NCI-H2227 treated with DMSO at 0.1 percent for 48 hours (cell line): ENCODE results near the gene PTTG1.
A peak's percentile ranks its signal among the peaks of the same experiment; 100 is the strongest.

Experiments
- DNase-seq: peaks from one replicate; lab custom pipeline; 2025; lab: John Stamatoyannopoulos, UW

Gene PTTG1

DNA sequence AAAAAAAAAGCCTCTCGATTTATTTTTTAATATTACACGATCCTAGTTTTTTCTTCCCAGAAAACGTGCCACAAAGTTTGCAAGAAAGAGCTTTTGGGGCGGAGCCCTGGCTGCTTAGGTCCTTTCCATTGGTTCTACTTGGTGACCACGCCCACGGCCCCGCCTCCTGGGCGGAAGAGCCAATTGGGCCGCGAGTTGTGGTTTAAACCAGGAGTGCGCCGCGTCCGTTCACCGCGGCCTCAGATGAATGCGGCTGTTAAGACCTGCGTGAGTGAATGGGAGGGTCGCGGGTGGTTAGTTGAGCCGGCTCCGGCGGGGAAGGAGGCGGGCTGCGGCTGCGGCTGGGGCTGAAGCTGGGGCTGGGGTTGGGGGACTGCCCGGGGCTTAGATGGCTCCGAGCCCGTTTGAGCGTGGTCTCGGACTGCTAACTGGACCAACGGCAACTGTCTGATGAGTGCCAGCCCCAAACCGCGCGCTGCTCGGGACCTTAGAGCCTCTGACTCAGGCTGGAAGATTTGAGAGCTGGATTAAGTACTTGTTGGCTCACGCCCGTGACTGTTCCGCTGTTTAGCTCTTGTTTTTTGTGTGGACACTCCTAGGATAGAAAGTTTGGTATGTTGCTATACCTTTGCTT lies at the start of gene PTTG1:
PTTG1 (plus strand) TSS at position 231 of the 634 bp plus-strand sequence. CDS start 458 bp downstream, outside the sequence.
- peak; percentile 92 for DNase-seq

GRCh38 chr5:160375166-160375565 lies 46.5 kb upstream of the PTTG1 start:
- DNase-seq: no peak

- DNase-seq: no peak
These were observed 46.0 kb upstream of the PTTG1 start for GRCh38 chr5:160375701-160376100.

DNA sequence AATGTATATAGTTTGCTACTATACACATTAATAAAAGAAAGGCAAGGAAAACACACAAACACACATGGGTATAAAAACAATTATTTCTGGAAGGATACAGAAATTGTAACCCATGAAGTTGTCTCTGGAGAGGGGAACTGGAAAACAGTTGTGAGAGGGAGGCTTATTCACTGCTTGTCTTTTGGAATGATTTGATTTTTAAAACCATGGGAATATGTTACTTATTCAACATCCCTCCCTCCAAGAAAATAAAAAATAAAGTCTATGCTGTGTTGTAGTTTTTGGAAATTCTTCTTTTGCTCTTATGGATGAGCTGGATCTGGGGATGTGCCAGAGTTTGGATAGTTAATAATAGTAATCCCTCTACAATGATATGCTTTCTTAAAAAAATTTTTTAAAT lies 45.2 kb upstream of the PTTG1 start:
- DNase-seq: no peak

DNA sequence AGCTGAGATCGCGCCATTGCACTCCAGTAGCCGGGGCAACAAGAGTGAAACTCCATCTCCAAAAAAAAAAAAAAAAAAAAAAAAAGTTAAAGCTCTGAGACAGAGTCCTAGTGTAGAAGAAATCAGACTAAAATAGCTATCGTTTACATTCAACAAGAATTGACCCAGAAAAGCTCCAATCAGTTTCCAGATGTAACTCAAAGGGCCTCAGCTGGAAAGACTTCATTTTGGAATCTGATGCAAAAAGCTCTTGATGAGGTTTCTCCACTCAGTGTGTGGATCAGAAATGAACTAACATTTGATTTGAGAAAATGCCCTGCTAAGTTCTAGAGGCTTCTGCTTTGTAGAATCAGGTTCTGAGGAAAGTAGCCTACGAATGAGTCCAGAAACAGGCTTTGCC lies 44.0 kb upstream of the PTTG1 start:
- no peak for DNase-seq

DNA sequence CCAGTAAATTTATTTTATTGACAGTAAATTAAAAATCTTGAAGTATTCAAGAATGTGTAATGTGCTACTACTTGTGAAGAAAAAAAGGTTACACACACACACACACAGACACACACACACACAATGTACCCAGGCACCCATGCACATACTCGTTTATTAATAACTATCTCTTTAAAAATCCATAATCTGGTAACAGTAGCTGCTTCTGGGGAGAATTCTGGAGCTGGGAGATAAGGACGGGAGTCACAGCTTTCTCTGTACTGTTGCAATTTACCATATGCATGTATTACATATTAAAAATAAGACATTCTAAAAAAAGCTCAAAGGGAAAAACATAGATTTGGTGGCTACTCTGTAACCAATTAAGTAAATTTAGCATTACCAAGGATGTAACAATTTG lies 43.3 kb upstream of the PTTG1 start:
- no peak for DNase-seq

DNA sequence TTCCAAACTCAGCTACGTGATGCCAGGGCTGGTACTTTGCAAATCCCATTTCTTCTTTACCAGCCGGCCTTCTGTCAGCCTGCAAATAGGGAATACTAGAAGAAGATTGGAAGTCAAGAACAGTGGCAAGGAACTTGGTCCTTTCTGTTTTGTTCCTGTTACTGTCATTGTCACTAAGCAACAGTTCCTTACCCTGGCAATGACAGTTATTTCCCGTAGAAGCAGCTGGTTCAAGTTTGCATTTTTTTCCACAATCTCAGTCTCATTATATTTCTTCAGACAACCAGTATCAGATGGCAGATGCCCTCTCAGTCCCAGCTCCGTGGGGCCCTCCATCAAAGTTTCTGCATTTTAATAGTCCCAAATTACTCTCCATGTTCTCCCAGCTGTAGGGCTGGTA lies 42.1 kb upstream of the PTTG1 start:
- no peak for DNase-seq

DNA sequence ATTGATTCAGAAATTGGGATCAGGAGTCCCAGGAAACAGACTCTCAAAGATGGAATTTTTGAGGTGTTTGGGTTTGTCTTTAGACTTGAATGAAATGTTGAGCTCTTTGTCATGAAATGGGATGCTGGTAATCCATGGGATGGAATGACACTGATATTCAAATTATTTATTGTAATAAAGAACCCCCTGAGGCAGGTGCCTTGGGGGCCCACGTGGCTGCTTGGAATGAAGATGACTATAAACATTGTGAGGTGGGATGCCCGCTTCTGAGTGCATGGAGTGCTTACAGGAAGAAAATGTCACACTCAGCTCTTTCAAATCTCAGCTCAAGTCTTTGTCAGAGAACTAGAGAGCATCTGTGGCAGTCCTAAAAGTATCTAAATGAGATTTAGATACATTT lies 41.6 kb upstream of the PTTG1 start:
- DNase-seq: no peak

- no peak for DNase-seq
These were observed 39.3 kb upstream of the PTTG1 start for GRCh38 chr5:160382346-160382745.

- DNase-seq: no peak
These were observed 37.0 kb upstream of the PTTG1 start for GRCh38 chr5:160384681-160385080.

- DNase-seq: no peak
These were observed 36.2 kb upstream of the PTTG1 start for GRCh38 chr5:160385496-160385895.

DNA sequence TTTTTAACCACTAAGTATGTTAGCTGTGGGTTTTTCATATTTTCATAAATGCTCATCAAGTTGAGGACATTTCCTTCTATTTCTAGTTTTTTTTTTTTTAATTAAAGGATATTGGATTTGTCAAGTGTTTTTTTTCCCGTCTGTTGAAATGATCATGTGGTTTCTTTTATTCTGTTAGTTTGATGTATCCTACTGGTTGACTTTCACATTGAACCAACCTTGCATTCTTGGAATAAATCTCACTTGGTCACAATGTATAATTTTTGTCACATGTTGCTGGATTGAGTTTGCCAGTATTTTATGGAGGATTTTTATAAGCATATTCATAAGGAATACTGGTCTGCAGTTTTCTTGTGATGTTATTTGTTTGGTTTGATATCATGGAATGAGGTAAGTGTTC lies 34.2 kb upstream of the PTTG1 start:
- no peak for DNase-seq

DNA sequence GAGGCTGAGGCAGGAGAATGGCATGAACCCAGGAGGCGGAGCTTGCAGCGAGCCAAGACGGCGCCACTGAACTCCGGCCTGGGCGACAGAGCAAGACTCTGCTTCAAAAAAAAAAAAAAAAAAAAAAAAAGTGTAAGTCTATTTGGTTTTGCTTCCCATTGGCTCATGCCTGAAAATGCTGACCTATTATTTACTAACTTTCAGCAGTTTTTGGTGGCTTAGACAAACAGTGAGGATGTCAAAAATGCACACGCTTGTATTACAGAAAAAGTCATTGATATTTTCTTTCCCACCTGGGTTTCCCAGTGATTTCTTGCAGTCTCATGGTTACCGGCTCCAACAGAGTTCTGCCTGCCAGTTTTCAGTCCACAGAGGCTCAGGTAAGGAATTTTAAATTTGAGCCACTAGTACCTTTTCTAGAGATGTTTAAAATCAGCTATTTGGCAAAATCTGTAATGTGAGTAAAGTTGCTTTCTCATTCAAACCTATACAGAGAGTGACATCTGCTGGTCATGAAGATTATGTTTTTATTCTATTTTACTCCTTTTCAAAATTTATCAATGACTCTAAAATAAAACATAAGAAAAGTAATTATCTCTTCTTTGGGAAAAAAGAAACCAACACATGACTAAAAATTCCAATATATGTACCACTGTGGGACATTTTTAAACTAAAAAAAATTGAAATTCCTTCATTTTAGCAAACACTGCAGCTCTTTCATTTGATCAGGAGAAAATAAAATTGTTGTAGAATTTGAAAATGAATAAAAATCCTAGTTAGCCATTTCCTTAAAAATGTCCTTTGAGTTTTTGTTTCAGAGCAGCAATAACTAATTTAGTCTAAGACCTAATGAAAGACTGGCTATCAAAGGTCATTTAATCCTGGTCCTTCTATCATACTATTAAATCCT lies 30.6 kb upstream of the PTTG1 start:
- DNase-seq: no peak

- no peak for DNase-seq
These were observed 26.5 kb upstream of the PTTG1 start for GRCh38 chr5:160395111-160395510.

DNA sequence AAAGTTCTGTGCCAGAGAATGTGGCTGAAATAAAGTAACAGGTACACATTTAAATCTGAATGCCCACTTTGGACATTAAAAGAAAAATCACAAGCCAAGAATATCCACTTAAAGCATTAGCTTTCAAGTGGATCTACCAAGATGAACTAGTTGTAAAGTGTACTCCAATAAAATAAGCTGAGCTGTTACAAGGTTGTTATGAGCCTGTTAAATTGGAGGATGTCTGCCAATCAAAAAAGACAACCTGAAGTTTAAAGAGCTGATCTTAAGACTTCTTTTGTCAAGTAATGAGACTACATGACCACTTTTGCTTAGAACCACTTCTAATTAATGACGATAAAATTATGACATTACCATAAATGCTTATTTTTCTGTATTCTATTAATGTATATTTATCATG lies 24.2 kb upstream of the PTTG1 start:
- DNase-seq: no peak

GRCh38 chr5:160398806-160399205 lies 22.8 kb upstream of the PTTG1 start:
- DNase-seq: no peak

DNA sequence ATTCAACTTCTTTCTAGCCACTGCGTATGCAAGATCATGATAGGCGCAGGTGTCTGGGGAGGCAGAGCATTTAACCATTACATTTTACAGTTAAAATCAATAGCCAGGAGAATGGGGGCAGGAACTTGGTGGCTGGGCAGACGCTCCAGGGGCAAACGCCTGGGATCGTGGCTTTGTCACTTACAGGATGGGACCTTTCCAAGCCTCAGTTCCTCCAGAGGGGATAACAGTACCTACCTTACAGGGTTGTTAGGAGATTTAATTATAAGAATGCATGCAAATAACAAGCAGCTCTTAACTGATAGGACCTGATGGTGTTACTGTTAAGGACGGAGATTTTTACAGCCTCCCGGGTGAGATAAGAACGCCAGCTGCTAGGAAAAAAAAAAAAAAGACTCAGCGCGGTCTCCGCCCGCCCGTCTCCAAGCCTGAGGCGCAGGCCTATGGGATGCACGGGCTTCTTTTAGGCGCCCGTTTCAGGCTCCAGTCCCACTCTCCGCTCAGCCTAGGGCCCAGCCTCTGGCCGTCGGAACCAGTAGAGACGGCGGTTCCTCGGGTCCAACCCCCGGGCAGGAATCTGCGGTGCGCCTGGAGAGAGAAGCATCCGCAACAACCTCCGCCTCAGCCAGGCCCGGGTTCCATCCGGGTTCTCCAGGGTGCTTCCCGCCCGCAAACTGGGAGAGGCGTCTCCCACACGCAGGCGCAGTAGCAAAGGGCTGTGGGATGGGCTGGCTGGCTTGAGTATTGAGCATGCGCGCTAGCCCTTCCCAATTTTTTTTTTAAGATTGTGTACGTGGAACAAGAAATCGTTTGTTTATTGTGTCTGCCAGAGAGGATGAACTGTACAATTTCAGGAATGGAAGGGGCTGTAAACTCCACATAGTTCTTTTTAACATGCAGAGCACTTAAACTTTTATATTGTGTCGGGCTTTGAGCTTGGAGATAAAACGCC lies 22.0 kb upstream of the PTTG1 start, which contains the start of gene FAM200C:
FAM200C (minus strand) TSS at position 653 of the 952 bp plus-strand sequence. CDS start 4,564 bp downstream, outside the sequence.
- peak; percentile 82 for DNase-seq

GRCh38 chr5:160418561-160419457 lies 2.8 kb upstream of the PTTG1 start, which contains the start of gene SLU7:
SLU7 (minus strand) TSS chr5:160419081; CDS start chr5:160415294, 3,787 bp downstream.
- peak; percentile 81 for DNase-seq

- DNase-seq: no peak
These were observed 2.0 kb upstream of the PTTG1 start for GRCh38 chr5:160419458-160420330.

DNA sequence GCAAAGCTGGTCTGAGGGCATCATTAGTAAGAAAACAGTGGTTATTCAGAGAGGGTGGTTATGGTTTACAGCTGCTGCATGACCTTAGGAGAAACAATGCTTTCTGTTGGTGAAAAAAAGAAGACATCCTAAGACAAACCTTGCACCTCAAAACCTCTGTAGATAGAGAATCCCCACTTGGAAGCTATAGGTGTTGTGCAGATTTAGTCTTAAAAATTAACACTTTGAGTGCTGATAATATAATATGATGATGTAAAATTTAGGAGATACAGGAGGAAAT lies 1.4 kb upstream of the PTTG1 start:
- no peak for DNase-seq
